HG03175 (cell line): ENCODE measurements around the gene ADI1.
"Not testable (repeated sequence)": the region's sequence is repeated elsewhere in the genome, so short reads cannot be mapped to it uniquely, and the experiment has no call there.

ENCODE experiments used
- ATAC-seq: cut with Tn5 transposase; IDR thresholded peaks from one replicate; pipeline ENCODE4 v1.9.1; 2021; ENCODE audit warnings: mild to moderate bottlenecking, moderate library complexity; ENCODE audit not compliant: unreplicated experiment

Gene ADI1

GRCh38 chr2:3450385-3451010 is 68.8 kb downstream of the ADI1 start:
- no peak for ATAC-seq

DNA sequence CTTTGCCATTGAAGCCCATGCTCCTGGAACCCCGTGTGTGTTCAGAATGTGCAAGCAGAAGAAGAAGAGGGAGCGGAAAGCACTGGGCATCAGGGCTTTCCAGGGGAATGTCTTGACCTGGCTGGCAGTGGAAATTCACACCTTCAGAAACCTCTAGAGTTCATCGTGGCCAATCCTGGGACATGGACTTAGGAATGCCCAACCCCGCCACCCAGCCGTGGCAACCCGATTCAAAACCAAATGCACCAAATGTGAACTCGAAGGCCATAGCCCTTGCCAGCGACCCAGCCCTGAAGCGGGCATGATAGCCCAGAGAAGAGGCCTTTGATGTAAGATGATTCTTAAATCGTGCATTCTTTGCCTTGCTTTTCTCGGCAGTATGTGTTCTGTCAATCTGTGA is 69.4 kb downstream of the ADI1 start:
- ATAC-seq: no peak

GRCh38 chr2:3449086-3449485 is 70.2 kb downstream of the ADI1 start:
- no peak for ATAC-seq

GRCh38 chr2:3448441-3448911 is 70.9 kb downstream of the ADI1 start:
- not testable (repeated sequence) for ATAC-seq

DNA sequence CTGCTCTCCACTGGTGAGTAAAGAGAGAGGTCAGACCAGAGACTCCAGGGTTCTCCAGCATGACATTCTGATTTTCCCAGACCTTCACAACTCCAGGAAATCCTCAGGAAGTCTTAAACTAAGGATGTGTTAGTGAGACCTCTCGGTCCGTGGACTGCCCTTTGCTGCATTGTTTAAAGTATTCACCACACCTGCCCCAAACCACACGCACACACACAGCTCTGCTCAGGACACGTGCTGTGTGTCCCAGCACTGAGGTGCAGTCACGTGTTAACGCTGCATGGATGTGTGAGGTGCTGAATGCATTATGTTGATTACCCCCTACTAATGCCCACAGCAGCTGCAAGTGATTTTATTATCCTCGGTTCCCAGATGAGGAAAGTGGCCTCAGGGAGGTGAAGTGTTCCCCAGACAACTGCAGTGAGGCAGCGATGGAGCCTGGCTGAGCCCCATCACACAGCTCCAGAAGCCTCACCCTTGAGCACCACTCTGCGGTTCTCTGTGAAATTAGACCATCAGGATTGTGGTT is 71.5 kb downstream of the ADI1 start:
- ATAC-seq: no peak
